Nephron (organoid): ENCODE results near the gene SFMBT1.

Source experiments
- H3K27ac Mint-ChIP-seq, 3 experiments: 2 replicates each; pipeline ENCODE4 v1.8.0; 2020; ENCODE audit warnings: mixed read lengths in 3 of 3, mild to moderate bottlenecking in 2 of 3, moderate library complexity in 1 of 3
- H3K27me3 Mint-ChIP-seq: 2 replicates; pipeline ENCODE4 v1.8.0; 2021; ENCODE audit warnings: low read depth, mild to moderate bottlenecking, moderate library complexity, mixed read lengths
- H3K36me3 Mint-ChIP-seq: 2 replicates; pipeline ENCODE4 v1.8.0; 2020; ENCODE audit warnings: low read depth, mixed read lengths
- H3K4me1 Mint-ChIP-seq: 2 replicates; pipeline ENCODE4 v1.8.0; 2020; ENCODE audit warnings: mixed read lengths
- H3K4me3 Mint-ChIP-seq, 3 experiments: 2 replicates each; pipeline ENCODE4 v1.8.0; 2020; ENCODE audit warnings: mild to moderate bottlenecking in 3 of 3, mixed read lengths in 3 of 3, moderate library complexity in 2 of 3
- H3K9me3 Mint-ChIP-seq: 2 replicates; pipeline ENCODE4 v1.8.0; 2020; ENCODE audit warnings: mixed read lengths
- TF ChIP-seq, protein P1 (sequence below), 3 experiments: fragments of 200-600 bp; sonication (generic); IDR thresholded peaks; one replicate each; pipeline ENCODE4 v1.5.0; 2021; ENCODE audit warnings: antibody characterized with exemption in 3 of 3; ENCODE audit not compliant: unreplicated experiment in 3 of 3

Gene SFMBT1

DNA sequence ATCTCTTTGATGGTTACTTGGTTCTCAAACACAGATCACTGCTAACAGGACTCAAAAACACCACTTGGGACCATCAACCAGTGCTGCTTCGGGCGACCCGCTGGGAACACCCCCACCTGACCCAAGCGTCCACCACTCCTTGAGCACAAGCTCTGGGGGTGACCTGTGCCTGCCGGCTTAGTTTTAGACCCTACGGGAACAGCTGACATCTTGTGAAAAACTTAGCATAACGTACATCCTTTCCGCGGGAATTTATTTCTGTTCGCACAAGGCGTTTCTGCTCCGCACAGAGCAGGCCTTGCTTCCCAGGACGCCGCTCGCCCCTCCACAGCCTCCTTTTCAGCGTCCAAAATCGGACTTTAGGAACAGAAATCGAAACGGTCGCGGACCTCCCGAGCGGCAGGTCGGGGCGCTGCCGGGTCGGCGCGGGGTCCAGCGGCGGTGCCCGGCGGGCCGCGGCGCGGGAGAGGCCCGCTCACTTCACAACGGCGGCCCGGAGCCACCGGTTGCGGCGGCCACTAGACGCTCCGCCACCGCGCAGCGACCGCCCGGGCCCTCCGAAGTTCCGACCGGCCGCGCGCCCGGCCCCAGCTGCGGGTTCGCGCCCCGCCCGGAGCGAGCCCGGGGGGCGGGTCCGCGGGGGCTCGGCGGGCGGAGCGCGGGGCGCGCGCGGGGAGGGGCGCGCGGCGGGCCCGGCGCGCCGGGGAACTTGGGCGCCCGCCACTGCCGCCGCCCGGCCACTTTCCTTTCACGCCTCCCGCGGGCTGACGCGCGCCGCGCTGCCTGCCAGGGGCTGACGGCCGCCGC, 959 bp downstream of the SFMBT1 start:
- Mint-ChIP-seq H3K4me1 (peaks cover 14% of the 10 kb centered on the region), H3K27me3 (peaks cover 52% of the 10 kb centered on the region), H3K36me3 (no peaks in the 10 kb centered on the region), H3K4me3 (peak overlapping the region; percentile 89 to 97 (median 93)), H3K9me3 (no peaks in the 10 kb centered on the region), H3K27ac (peak overlapping the region; percentile 22 to 76 (median 30))
- TF ChIP-seq, protein P1, sequence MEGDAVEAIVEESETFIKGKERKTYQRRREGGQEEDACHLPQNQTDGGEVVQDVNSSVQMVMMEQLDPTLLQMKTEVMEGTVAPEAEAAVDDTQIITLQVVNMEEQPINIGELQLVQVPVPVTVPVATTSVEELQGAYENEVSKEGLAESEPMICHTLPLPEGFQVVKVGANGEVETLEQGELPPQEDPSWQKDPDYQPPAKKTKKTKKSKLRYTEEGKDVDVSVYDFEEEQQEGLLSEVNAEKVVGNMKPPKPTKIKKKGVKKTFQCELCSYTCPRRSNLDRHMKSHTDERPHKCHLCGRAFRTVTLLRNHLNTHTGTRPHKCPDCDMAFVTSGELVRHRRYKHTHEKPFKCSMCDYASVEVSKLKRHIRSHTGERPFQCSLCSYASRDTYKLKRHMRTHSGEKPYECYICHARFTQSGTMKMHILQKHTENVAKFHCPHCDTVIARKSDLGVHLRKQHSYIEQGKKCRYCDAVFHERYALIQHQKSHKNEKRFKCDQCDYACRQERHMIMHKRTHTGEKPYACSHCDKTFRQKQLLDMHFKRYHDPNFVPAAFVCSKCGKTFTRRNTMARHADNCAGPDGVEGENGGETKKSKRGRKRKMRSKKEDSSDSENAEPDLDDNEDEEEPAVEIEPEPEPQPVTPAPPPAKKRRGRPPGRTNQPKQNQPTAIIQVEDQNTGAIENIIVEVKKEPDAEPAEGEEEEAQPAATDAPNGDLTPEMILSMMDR (IDR thresholded peaks at IDR 0.05; ENCODE audit: unreplicated experiment in 3 of 3): no peak

DNA sequence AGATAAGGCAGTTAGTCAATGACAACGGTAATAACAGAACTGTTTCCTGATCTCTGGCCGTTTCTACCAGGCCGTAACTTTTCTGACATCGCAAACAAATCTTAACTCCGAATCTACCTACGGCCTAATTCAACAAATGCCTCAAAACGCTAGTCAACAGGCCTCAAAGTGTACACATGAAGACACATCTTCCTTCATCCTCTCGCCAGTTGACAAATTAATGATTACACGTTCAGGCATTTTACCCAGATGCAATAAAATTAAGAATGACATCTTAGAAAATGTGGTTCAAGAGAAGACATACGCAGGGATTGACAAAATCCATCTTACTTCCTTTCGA, 1.5 kb downstream of the SFMBT1 start:
- Mint-ChIP-seq H3K27me3 (peaks cover 49% of the 10 kb centered on the region), H3K4me3 (peak overlapping the region; percentile 89 to 97 (median 93)), H3K4me1 (peaks cover 14% of the 10 kb centered on the region), H3K36me3 (no peaks in the 10 kb centered on the region), H3K9me3 (no peaks in the 10 kb centered on the region), H3K27ac (peak overlapping the region; percentile 22 to 76 (median 30))
- TF ChIP-seq, protein P1 (IDR thresholded peaks at IDR 0.05; ENCODE audit: unreplicated experiment in 3 of 3): no peak

DNA sequence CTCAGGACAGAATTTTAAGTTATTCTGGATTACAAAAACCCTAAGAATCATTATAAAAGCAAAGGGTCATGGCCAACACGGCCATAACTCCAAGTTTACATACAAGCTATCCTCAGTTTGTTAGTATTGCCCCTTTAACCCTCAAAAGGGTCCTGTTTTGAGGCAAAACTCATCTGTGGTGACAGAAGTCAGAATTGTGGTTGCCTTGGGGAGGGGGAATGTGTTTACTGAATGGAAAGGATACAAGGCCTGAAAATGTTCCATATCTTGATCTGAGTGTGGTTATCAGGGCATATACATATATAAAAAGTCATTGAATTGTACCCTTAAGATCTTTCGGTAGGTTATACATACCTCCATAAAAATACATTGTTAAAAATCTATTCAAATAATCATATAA, 2.1 kb downstream of the SFMBT1 start:
- Mint-ChIP-seq H3K9me3 (no peaks in the 10 kb centered on the region), H3K27ac (no peak overlapping the region)

DNA sequence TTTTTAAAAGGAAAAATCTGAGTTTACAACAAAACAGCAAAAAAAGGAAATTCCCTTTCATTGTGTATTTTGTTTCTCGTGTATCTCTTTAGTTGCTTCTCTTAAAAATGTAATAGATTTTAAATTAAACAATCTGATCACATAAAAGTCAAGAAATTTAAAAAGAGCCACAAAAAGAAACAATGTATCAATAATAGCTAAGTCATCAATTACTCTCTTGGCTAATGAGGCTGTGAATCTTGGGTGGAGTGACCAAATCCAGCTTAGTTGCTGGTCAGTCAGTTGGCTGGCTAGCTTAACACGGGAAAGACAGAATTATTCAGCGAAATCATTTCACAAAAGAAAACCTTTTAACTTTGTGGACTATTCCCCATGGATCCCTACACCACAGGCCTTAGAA, 3.2 kb downstream of the SFMBT1 start:
- peaks cover 45% of the 10 kb centered on the region for H3K27me3 Mint-ChIP-seq
- peak overlapping the region; percentile 50 to 54 (median 53) for H3K4me3 Mint-ChIP-seq
- H3K9me3 Mint-ChIP-seq: no peaks in the 10 kb centered on the region
- peak overlapping the region in 1 of 3 experiments; percentile 15 for H3K27ac Mint-ChIP-seq
- peaks cover 14% of the 10 kb centered on the region for H3K4me1 Mint-ChIP-seq
- TF ChIP-seq, protein P1 (IDR thresholded peaks at IDR 0.05; ENCODE audit: unreplicated experiment in 3 of 3): no peak
- H3K36me3 Mint-ChIP-seq: no peaks in the 10 kb centered on the region

More for the DNA sequence above, 2.1 kb downstream of the SFMBT1 start:
- Mint-ChIP-seq H3K27me3 (peaks cover 49% of the 10 kb centered on the region), H3K4me3 (peak overlapping the region; percentile 46 to 97 (median 93)), H3K36me3 (no peaks in the 10 kb centered on the region), H3K4me1 (peaks cover 14% of the 10 kb centered on the region)
- TF ChIP-seq, protein P1 (IDR thresholded peaks at IDR 0.05; ENCODE audit: unreplicated experiment in 3 of 3): no peak

DNA sequence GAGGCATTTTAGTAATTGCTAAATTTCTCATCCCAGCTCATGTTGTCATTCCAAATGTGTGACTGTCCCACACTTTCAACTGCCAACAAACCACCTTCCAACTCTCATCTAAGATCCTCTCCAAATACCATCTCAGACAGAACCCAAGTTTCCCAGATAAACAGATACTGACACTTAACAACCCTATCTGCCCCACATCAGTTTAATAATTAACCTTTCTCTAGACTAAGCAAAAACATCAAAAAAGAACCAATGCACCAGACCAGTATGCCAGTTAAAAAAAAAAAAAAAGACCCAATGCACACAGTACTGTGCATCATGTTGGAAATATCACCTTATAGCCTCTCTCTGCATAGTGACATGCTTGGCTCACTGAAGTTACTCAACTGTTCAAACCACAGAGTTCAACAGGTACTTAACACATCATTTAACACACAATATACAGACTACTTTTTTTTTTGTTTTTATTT, 5.5 kb downstream of the SFMBT1 start:
- TF ChIP-seq, protein P1 (IDR thresholded peaks at IDR 0.05; ENCODE audit: unreplicated experiment in 3 of 3): no peak
- peaks cover 7% of the 10 kb centered on the region for H3K4me1 Mint-ChIP-seq
- no peaks in the 10 kb centered on the region for H3K9me3 Mint-ChIP-seq
- no peaks in the 10 kb centered on the region for H3K36me3 Mint-ChIP-seq
- H3K27ac Mint-ChIP-seq: peak overlapping the region in 2 of 3 experiments; percentile 17 to 20
- H3K27me3 Mint-ChIP-seq: peaks cover 31% of the 10 kb centered on the region
- H3K4me3 Mint-ChIP-seq: no peak overlapping the region

DNA sequence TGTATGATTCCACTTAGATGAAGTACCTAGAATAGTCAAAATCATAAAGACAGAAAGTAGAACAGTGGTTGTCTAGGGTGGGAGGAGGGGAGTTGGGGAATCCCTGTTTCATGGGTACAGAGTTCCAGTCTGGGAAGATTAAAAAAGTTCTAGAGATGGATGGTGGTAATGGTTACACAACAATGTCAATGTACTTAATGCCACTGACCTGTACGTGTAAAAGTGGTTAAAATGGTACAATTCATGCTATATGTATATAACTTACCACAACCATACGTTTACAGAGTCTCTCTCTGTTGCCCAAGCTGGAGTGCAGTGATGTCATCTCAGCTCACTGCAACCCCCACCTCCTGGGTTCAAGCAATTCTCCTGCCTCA, 6.5 kb downstream of the SFMBT1 start:
- Mint-ChIP-seq H3K27me3 (peaks cover 25% of the 10 kb centered on the region), H3K9me3 (no peaks in the 10 kb centered on the region), H3K4me3 (no peak overlapping the region), H3K4me1 (peaks cover 3% of the 10 kb centered on the region), H3K36me3 (no peaks in the 10 kb centered on the region), H3K27ac (no peak overlapping the region)
- TF ChIP-seq, protein P1 (IDR thresholded peaks at IDR 0.05; ENCODE audit: unreplicated experiment in 3 of 3): no peak
